ENCODE measurements around the gene MCRIP2. TPM values are rescaled to one million over a fixed set of nuclear protein-coding genes. Genes with fewer than 3 reads are reported as not detected.

The MCRIP2 gene
- total and polyA plus RNA-seq, 9 of the 15 experiments (the other 6 are each of a cell fraction or from before 2014, with no cell fraction given): 0.80 to 120 (median 35.2) TPM

GRCh38 chr16:636206-637080 is 5.2 kb upstream of the MCRIP2 start, which contains the start of gene METTL26:
TSS of gene METTL26 (minus strand) at chr16:636305. CDS start at chr16:636290, 15 bp downstream.
- Histone ChIP-seq H3K9me3 (replicated peaks; ENCODE audit: control insufficient read depth, insufficient read depth, low read depth, low read length) (no peaks in the 10 kb centered on the region), H3K36me3 (ENCODE audit: control insufficient read depth, insufficient read depth, low read length) (peaks cover 25% of the 10 kb centered on the region; the same call in 1 of the 3 replicates), H3K4me2 (ENCODE audit: insufficient read depth, low read length) (peak within 1 kb of the TSS; percentile 92), H3K4me1 (replicated peaks in 1 of 2; ENCODE audit: control insufficient read depth in 2 of 2, insufficient read depth in 2 of 2, low read length in 2 of 2) (peaks cover 14 to 83% of the 10 kb centered on the region in 2 experiments; a peak in 4 of 5 replicates), H3K79me2 (ENCODE audit: control insufficient read depth, insufficient read depth, low read length) (peaks cover 29% of the 10 kb centered on the region), H2AFZ (ENCODE audit: low read depth, low read length) (peak within 1 kb of the TSS; percentile 97), H4K20me1 (replicated peaks; ENCODE audit: control insufficient read depth, insufficient read depth, low read length) (no peaks in the 10 kb centered on the region), H3K4me3 (peak within 1 kb of the TSS; percentile 87), H3K27me3 (ENCODE audit: control insufficient read depth in 2 of 2, insufficient read depth in 2 of 2, low read length in 2 of 2) (no peaks in the 10 kb centered on the region), H3K9ac (ENCODE audit: insufficient read depth in 1 of 2, low read depth in 2 of 2, low read length in 2 of 2) (peak within 1 kb of the TSS; percentile 87 to 99), H3K9me1 (ENCODE audit: control insufficient read depth, insufficient read depth, low read length) (no peaks in the 10 kb centered on the region), H3K27ac (ENCODE audit: extremely low read depth, low read depth, low read length) (peak within 1 kb of the TSS; percentile 93)
- BruUV-seq (replicated peaks): no TSS peak
- under 1% methylated on average over 90 of the region's 91 CpGs for WGBS (ENCODE audit: insufficient coverage, low coverage, missing lambda C conversion rate)
- DNase-seq (ENCODE audit: extremely low read depth in 1 of 4, low spot score in 3 of 4) (peak; percentile 78 to 97 (median 86)), ATAC-seq (peak; percentile 87), FAIRE-seq (peak; percentile 94)
- CTCF ChIA-PET (ENCODE audit: low intra/inter-chr PET ratio): interaction anchor here (1.8 kb wide), 1 partner anchor 31 kb away, joined by 7 read pairs; the partner anchor contains the start of gene RHOT2
- in situ Hi-C loops (cut with MboI) (no loop called here), intact Hi-C loops (cut with micrococcal nuclease) (loop anchor here (2.0 to 5.0 kb wide), 2 partner anchors 14 to 41 kb away; partner anchors contain the start of gene RHBDL1)
- POLR2A ChIA-PET: interaction anchor here (0.6 to 2.2 kb wide), 19 partner anchors 9 to 1042 kb away, joined by 3 to 8 read pairs (median 3); partner anchors contain the start of genes NHLRC4 and RHOT2
- TF ChIP-seq SIN3A (IDR thresholded peaks at IDR 0.05; ENCODE audit: borderline replicate concordance in 2 of 2, control insufficient read depth in 1 of 2, low read depth in 2 of 2, low read length in 2 of 2) (peak; percentile 44 to 92; a peak in 3 of 4 replicates), ATF4 (CRISPR knock-in tag; IDR thresholded peaks at IDR 0.05) (peak; percentile 47; the same call in 1 of the 2 replicates), ZNF609 (CRISPR knock-in tag; IDR thresholded peaks at IDR 0.05; ENCODE audit: borderline replicate concordance) (no peak; the same call in 1 of the 2 replicates), MIER1 (IDR thresholded peaks at IDR 0.05; ENCODE audit: low read depth) (no peak), ARNT (IDR thresholded peaks at IDR 0.05) (peak in 1 of 2 experiments; percentile 66; a peak in 1 of 4 replicates)
- TF ChIP-seq, protein P1, sequence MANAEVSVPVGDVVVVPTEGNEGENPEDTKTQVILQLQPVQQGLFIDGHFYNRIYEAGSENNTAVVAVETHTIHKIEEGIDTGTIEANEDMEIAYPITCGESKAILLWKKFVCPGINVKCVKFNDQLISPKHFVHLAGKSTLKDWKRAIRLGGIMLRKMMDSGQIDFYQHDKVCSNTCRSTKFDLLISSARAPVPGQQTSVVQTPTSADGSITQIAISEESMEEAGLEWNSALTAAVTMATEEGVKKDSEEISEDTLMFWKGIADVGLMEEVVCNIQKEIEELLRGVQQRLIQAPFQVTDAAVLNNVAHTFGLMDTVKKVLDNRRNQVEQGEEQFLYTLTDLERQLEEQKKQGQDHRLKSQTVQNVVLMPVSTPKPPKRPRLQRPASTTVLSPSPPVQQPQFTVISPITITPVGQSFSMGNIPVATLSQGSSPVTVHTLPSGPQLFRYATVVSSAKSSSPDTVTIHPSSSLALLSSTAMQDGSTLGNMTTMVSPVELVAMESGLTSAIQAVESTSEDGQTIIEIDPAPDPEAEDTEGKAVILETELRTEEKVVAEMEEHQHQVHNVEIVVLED (CRISPR knock-in tag; IDR thresholded peaks at IDR 0.05): peak; percentile 94
- TF ChIP-seq, protein P2, sequence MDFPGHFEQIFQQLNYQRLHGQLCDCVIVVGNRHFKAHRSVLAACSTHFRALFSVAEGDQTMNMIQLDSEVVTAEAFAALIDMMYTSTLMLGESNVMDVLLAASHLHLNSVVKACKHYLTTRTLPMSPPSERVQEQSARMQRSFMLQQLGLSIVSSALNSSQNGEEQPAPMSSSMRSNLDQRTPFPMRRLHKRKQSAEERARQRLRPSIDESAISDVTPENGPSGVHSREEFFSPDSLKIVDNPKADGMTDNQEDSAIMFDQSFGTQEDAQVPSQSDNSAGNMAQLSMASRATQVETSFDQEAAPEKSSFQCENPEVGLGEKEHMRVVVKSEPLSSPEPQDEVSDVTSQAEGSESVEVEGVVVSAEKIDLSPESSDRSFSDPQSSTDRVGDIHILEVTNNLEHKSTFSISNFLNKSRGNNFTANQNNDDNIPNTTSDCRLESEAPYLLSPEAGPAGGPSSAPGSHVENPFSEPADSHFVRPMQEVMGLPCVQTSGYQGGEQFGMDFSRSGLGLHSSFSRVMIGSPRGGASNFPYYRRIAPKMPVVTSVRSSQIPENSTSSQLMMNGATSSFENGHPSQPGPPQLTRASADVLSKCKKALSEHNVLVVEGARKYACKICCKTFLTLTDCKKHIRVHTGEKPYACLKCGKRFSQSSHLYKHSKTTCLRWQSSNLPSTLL (IDR thresholded peaks at IDR 0.05): peak; percentile 85
- TF ChIP-seq, protein P3, sequence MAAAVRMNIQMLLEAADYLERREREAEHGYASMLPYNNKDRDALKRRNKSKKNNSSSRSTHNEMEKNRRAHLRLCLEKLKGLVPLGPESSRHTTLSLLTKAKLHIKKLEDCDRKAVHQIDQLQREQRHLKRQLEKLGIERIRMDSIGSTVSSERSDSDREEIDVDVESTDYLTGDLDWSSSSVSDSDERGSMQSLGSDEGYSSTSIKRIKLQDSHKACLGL (CRISPR knock-in tag; IDR thresholded peaks at IDR 0.05; ENCODE audit: borderline replicate concordance, poor library complexity, severe bottlenecking): peak; percentile 67
